Prostate gland (tissue), 2 donors: Measurements from ENCODE around the gene MKLN1.

Experiments used
- CTCF ChIP-seq, 4 experiments: fragments of 200-600 bp in 2 of 4; fragments of 450-650 bp in 2 of 4; sonication (generic) in 2 of 4; IDR thresholded peaks; 1 replicate in 3 of 4; 2 replicates in 1 of 4; pipeline ENCODE4 v1.5.1; 2016 to 2019; ENCODE audit warnings: antibody characterized with exemption in 4 of 4, mild to moderate bottlenecking in 2 of 4, moderate library complexity in 2 of 4
- POLR2A ChIP-seq: fragments of 450-650 bp; IDR thresholded peaks from one replicate; pipeline ENCODE4 v1.6.1; 2016; ENCODE audit warnings: antibody characterized with exemption, mild to moderate bottlenecking

- TF ChIP-seq POLR2A (no peak), CTCF (IDR thresholded peaks at IDR 0.05) (no peak)
These were observed 60.5 kb downstream of the MKLN1 start for GRCh38 chr7:131388126-131388525.
